GM10248 (cell line): Measurements from ENCODE around the gene ST3GAL3.

Experiments
- CTCF ChIA-PET: fragments of 300-600 bp; sonication (Branson Sonifier 250); formaldehyde crosslinking; extraction: SDS; loops from one replicate; lab custom pipeline; 2021; ENCODE audit warnings: antibody characterized with exemption; lab: Yijun Ruan, JAX
- POLR2A ChIA-PET: fragments of 350-650 bp; sonication (Branson Sonifier 250); formaldehyde crosslinking; extraction: SDS; loops from one replicate; lab custom pipeline; 2020; ENCODE audit warnings: antibody characterized with exemption; lab: Yijun Ruan, JAX
- DNase-seq: peaks from one replicate; pipeline ENCODE4 v3.0.0; 2012; ENCODE audit errors: extremely low spot score
- CTCF ChIP-seq: IDR thresholded peaks from 2 replicates; pipeline ENCODE4 v1.5.1; 2012; ENCODE audit warnings: mild to moderate bottlenecking, low read depth; ENCODE audit errors: extremely low read depth, missing control alignments, control extremely low read depth

Gene ST3GAL3

DNA sequence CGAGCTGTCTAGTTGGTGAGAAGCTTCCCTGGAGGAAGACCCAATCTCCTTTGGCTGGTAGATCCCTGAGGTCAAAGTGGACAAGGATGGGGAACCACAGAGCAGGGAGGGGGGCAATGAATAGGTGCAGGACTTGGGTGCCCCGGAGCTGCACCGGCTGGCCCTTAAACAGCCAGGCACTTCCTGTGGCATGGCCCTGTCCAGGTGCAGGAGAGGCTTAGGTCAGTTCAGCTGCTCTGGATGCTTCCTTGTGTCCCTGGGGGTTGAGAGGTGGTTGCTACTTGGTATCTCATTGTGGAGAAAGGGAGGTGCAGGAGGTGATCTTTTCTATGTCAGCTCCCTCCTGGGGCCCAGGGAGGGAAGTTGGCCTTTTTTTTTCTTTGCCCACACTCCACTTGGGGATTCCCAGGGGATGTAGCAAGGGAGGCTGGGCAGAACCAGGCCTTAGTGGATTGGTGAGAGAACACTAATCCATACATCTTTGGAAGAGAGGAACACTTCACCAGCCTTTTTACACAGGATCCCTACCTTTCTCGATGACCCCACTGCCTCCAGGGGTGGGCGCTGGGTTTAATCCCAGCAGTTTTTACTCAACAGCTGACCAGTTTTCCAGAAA is 1.2 kb upstream of the ST3GAL3 start:
- ChIA-PET POLR2A (interaction anchor here (0.5 to 2.1 kb wide), 4 partner anchors 55 to 347 kb away, joined by 3 to 7 read pairs (median 4); partner anchors contain the start of genes CDC20 and KDM4A), CTCF (interaction anchor here (0.6 to 4.0 kb wide), 4 partner anchors 8 to 229 kb away, joined by 3 to 18 read pairs (median 4); no protein-coding TSS in a partner anchor)
- no peak for TF ChIP-seq CTCF
- DNase-seq: no peak

GRCh38 chr1:43706598-43707189 is 642 bp upstream of the ST3GAL3 start:
- ChIA-PET POLR2A (interaction anchor here (0.5 to 2.1 kb wide), 5 partner anchors 27 to 228 kb away, joined by 3 to 7 read pairs (median 3); partner anchors contain the start of gene KDM4A), CTCF (interaction anchor here (0.6 to 4.0 kb wide), 5 partner anchors 9 to 239 kb away, joined by 3 to 18 read pairs (median 3); no protein-coding TSS in a partner anchor)
- no peak for DNase-seq
- no peak for TF ChIP-seq CTCF

GRCh38 chr1:43708002-43708410 is 670 bp downstream of the ST3GAL3 start:
- POLR2A ChIA-PET: interaction anchor here (2.1 kb wide), 1 partner anchor 58 kb away, joined by 7 read pairs; the partner anchor contains the start of gene KDM4A
- TF ChIP-seq CTCF: no peak
- CTCF ChIA-PET: interaction anchor here (2.4 kb wide), 1 partner anchor 226 kb away, joined by 12 read pairs; no protein-coding TSS in a partner anchor
- DNase-seq: no peak

DNA sequence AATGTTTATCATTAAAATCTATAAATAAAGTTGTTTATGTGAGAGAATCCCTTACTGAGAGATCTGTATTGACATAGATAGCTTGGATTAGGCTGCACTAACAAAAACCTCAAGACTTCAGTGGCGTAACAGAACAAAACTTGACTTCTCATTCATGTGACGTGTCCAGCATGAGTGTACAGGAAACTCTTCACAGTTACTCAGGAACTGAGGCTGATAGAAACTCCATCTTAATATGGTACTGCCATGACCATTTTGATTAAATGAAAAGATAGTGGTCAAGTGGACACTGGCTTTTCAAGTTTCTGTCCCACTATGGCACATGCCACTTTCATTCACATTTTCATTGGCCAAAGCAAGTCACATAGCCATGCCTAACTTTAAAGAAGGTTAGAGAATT is 3.7 kb downstream of the ST3GAL3 start:
- CTCF ChIA-PET: interaction anchor here (1.5 kb wide), 1 partner anchor 42 kb away, joined by 3 read pairs; no protein-coding TSS in a partner anchor
- no peak for TF ChIP-seq CTCF
- no peak for DNase-seq
- POLR2A ChIA-PET: no interaction called here

DNA sequence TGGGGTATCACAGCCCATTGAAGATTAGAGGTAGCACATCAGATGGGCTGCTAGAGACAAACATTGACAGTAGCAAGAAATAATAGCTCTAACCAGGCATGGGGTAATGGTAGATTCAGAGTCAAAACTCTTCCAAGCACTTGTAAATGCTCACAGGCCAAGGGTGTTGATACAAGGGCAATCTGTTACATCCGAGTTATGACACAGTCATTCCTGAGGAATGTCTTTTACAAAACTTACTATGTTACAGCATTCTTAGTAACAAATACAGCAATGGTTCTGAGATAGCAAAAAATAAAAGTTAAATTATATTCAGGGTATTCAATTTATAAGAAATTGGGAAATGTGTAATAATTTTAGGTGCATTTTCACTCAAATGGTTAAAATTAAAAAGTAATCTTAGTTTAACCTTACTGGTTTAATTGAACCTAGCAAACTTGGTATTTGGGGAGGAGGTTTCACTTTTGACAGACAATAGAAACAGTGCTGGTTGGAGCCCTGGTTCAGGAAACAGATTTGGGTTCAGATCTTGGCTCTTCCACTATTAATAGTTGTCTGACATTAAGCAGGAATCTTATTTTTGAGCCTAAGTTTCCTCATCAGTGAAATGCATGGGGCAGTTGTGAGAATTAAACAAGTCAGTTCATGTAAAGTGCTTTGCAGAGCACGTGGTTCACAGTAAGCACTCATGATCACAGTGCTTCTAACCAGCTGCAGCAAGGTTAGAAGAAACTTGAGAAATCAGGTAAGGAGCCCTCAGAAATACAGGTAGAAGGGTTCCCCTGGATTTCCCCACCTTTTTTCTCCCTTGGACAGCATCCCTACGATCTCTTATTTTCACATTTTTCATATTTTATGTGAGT is 4.4 kb downstream of the ST3GAL3 start:
- ChIA-PET CTCF (interaction anchor here (0.9 to 1.5 kb wide), 2 partner anchors 13 to 42 kb away, joined by 3 read pairs; no protein-coding TSS in a partner anchor), POLR2A (no interaction called here)
- no peak for TF ChIP-seq CTCF
- DNase-seq: no peak
